HEK293 (cell line): ENCODE results near the gene PSMA7.

Experiments
- CTCF ChIA-PET: fragments of 350-600 bp; formaldehyde crosslinking; extraction: SDS; loops from one replicate; lab custom pipeline; 2021; ENCODE audit warnings: antibody characterized with exemption; lab: Yijun Ruan, JAX
- POLR2A ChIA-PET: fragments of 300-600 bp; formaldehyde crosslinking; extraction: SDS; loops from one replicate; lab custom pipeline; 2020; ENCODE audit warnings: antibody characterized with exemption, inconsistent platforms; lab: Yijun Ruan, JAX
- H3K27ac ChIP-seq: fragments of 200-500 bp; sonication (Bioruptor generic); 2 replicates; pipeline ENCODE4 v1.5.1; 2014; ENCODE audit warnings: low read depth, low read length, control low read depth, inconsistent platforms; ENCODE audit errors: extremely low read depth
- H3K36me3 ChIP-seq, 2 experiments: fragments of 200-500 bp in 1 of 2; sonication (Bioruptor generic) in 1 of 2; 1 replicate in 1 of 2; 2 replicates in 1 of 2; pipeline ENCODE4 v1.5.1; 2014 to 2017; ENCODE audit warnings: inconsistent platforms in 2 of 2, low read length in 2 of 2; ENCODE audit not compliant: control insufficient read depth in 2 of 2, insufficient read depth in 1 of 2
- H3K4me1 ChIP-seq: fragments of 200-500 bp; sonication (Bioruptor generic); 2 replicates; pipeline ENCODE4 v1.5.1; 2014; ENCODE audit warnings: mild to moderate bottlenecking, low read length, inconsistent platforms; ENCODE audit not compliant: control insufficient read depth, insufficient read depth
- H3K4me3 ChIP-seq: 2 replicates; pipeline ENCODE4 v1.5.1; 2011; ENCODE audit warnings: low read depth, mild to moderate bottlenecking, control low read depth, low read length, moderate library complexity
- H3K9me3 ChIP-seq: fragments of 200-500 bp; sonication (Bioruptor generic); 2 replicates; pipeline ENCODE4 v1.5.1; 2014; ENCODE audit warnings: low read depth, low read length, inconsistent platforms; ENCODE audit not compliant: control insufficient read depth, insufficient read depth
- EGR2 ChIP-seq: fragments of 450-650 bp; formaldehyde crosslinking; IDR thresholded peaks from 2 replicates; pipeline ENCODE4 v1.5.1; 2016; ENCODE audit warnings: low read depth, missing biosample characterization, missing genetic modification characterization
- GLI2 ChIP-seq: fragments of 450-650 bp; formaldehyde crosslinking; IDR thresholded peaks from 2 replicates; pipeline ENCODE4; 2017; ENCODE audit warnings: missing biosample characterization, missing genetic modification characterization, low read depth, borderline replicate concordance
- GLIS1 ChIP-seq: fragments of 450-650 bp; formaldehyde crosslinking; IDR thresholded peaks from 2 replicates; pipeline ENCODE4 v1.5.1; 2016; ENCODE audit warnings: missing biosample characterization, missing genetic modification characterization
- HOXA7 ChIP-seq: sonication (generic); formaldehyde crosslinking; IDR thresholded peaks from 2 replicates; pipeline ENCODE4 v1.8.1; 2022; ENCODE audit warnings: missing genetic modification reagents, borderline replicate concordance
- REPIN1 ChIP-seq: fragments of 450-650 bp; formaldehyde crosslinking; IDR thresholded peaks from 2 replicates; pipeline ENCODE4 v1.5.1; 2017; ENCODE audit warnings: missing biosample characterization, missing genetic modification characterization, low read depth
- SP3 ChIP-seq: fragments of 450-650 bp; formaldehyde crosslinking; IDR thresholded peaks from 2 replicates; pipeline ENCODE4 v1.5.1; 2016; ENCODE audit warnings: missing biosample characterization, missing genetic modification characterization
- SP7 ChIP-seq: fragments of 450-650 bp; formaldehyde crosslinking; IDR thresholded peaks from 2 replicates; pipeline ENCODE4 v1.5.1; 2016; ENCODE audit warnings: missing biosample characterization, missing genetic modification characterization
- ZIC2 ChIP-seq: fragments of 450-650 bp; formaldehyde crosslinking; IDR thresholded peaks from 2 replicates; pipeline ENCODE4 v1.5.1; 2016; ENCODE audit warnings: missing biosample characterization, missing genetic modification characterization
- ZNF169 ChIP-seq: fragments of 450-650 bp; formaldehyde crosslinking; IDR thresholded peaks from 2 replicates; pipeline ENCODE4 v1.5.1; 2016; ENCODE audit warnings: missing biosample characterization, missing genetic modification characterization
- ZNF211 ChIP-seq: fragments of 450-650 bp; formaldehyde crosslinking; IDR thresholded peaks from 2 replicates; pipeline ENCODE4 v1.5.1; 2016; ENCODE audit warnings: low read depth, missing biosample characterization, missing genetic modification characterization
- ZNF341 ChIP-seq: fragments of 450-650 bp; formaldehyde crosslinking; IDR thresholded peaks from 2 replicates; pipeline ENCODE4; 2016; ENCODE audit warnings: low read depth, missing biosample characterization, missing genetic modification characterization
- ZNF423 ChIP-seq: fragments of 450-650 bp; formaldehyde crosslinking; IDR thresholded peaks from 2 replicates; pipeline ENCODE4 v1.5.1; 2016; ENCODE audit warnings: missing biosample characterization, missing genetic modification characterization
- ZNF426 ChIP-seq: fragments of 450-650 bp; formaldehyde crosslinking; IDR thresholded peaks from 2 replicates; pipeline ENCODE4 v1.5.1; 2017; ENCODE audit warnings: missing biosample characterization, missing genetic modification characterization, mild to moderate bottlenecking, inconsistent platforms, moderate library complexity
- ZNF600 ChIP-seq: fragments of 450-650 bp; formaldehyde crosslinking; IDR thresholded peaks from 2 replicates; pipeline ENCODE4 v1.5.1; 2016; ENCODE audit warnings: missing biosample characterization, missing genetic modification characterization
- ZNF701 ChIP-seq: fragments of 450-650 bp; formaldehyde crosslinking; IDR thresholded peaks from 2 replicates; pipeline ENCODE4 v1.5.1; 2016; ENCODE audit warnings: missing biosample characterization, missing genetic modification characterization
- ZNF837 ChIP-seq: fragments of 450-650 bp; formaldehyde crosslinking; IDR thresholded peaks from 2 replicates; pipeline ENCODE4 v1.5.1; 2016; ENCODE audit warnings: missing biosample characterization, missing genetic modification characterization
- ZSCAN16 ChIP-seq: fragments of 450-650 bp; formaldehyde crosslinking; IDR thresholded peaks from 2 replicates; pipeline ENCODE4 v1.5.1; 2016; ENCODE audit warnings: missing biosample characterization, missing genetic modification characterization
- TF ChIP-seq, protein P1 (sequence below): fragments of 450-650 bp; formaldehyde crosslinking; IDR thresholded peaks from 2 replicates; pipeline ENCODE4 v1.5.1; 2017; ENCODE audit warnings: missing biosample characterization, missing genetic modification characterization
- TF ChIP-seq, protein P2 (sequence below): fragments of 450-650 bp; formaldehyde crosslinking; IDR thresholded peaks from 2 replicates; pipeline ENCODE4 v1.5.1; 2016; ENCODE audit warnings: missing biosample characterization, missing genetic modification characterization
- TF ChIP-seq, protein P3 (sequence below): fragments of 450-650 bp; formaldehyde crosslinking; IDR thresholded peaks from 2 replicates; pipeline ENCODE4 v1.5.1; 2016; ENCODE audit warnings: missing biosample characterization, missing genetic modification characterization, borderline replicate concordance
- TF ChIP-seq, protein P4 (sequence below): fragments of 450-650 bp; formaldehyde crosslinking; IDR thresholded peaks from 2 replicates; pipeline ENCODE4 v1.5.1; 2016; ENCODE audit warnings: missing biosample characterization, missing genetic modification characterization

PSMA7 gene

DNA sequence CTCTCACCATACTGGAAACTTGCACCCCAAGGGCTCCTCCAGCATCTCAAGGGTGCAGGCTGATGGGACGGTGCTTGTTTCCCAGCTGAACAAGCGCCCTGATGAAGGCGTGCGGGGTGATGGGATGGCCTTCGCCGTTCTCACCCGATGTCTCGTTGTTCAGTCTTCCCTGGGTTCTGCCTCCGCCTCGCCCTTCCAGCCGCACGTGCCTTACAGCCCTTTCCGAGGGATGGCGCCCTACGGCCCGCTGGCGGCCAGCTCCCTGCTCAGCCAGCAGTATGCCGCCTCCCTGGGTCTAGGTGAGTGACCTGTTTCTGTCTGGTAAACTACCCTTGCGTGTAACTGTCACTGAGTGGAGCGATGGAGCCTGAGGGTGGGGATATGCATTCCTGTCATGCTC is 17.1 kb downstream of the PSMA7 start (continued):
- TF ChIP-seq, protein P1, sequence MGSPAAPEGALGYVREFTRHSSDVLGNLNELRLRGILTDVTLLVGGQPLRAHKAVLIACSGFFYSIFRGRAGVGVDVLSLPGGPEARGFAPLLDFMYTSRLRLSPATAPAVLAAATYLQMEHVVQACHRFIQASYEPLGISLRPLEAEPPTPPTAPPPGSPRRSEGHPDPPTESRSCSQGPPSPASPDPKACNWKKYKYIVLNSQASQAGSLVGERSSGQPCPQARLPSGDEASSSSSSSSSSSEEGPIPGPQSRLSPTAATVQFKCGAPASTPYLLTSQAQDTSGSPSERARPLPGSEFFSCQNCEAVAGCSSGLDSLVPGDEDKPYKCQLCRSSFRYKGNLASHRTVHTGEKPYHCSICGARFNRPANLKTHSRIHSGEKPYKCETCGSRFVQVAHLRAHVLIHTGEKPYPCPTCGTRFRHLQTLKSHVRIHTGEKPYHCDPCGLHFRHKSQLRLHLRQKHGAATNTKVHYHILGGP: no peak
- TF ChIP-seq ZNF701 (no peak), EGR2 (tag by site-specific recombination) (no peak), SP3 (tag by site-specific recombination) (no peak)
- TF ChIP-seq, all 188 proteins: peak for 0

DNA sequence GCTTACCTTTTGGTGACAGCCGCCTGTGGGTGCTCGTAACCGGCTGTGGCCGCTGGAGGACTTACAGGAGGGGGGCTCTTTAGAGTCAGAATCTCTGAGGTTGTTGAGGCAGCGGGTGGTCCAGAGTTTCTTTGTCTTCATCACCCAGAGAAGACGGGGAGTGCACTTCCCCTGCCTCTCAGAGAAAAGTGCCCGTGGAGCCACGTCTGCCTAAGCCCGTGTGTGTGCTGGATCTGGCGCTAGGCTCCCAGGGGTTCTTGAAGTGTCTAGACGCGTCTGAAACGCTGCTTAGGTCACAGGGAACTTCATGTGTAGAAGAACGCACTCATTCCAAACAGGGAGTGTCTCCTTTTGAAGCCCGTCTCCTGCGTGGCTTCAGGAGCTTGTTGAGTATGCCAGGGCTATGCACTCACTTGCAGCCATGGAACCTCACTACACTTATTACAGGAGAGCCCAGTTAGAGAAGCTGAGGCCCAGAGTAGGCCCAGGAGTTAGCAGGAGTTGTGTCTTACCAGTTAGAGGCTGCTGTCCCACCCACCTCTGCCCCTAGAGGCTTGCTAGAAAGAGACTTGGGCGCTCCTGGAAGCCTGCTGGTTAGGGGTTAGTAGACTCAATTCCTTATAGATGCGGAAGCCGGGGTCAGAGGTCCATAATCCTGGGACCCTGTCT is 19.6 kb downstream of the PSMA7 start:
- Histone ChIP-seq H3K9me3 (no peaks in the 10 kb centered on the region), H3K36me3 (peaks cover 13 to 51% of the 10 kb centered on the region in 2 experiments; a peak in 2 of 3 replicates), H3K4me3 (peak overlapping the region; percentile 80), H3K27ac (no peak overlapping the region), H3K4me1 (no peaks in the 10 kb centered on the region)
- peak; percentile 67 for TF ChIP-seq ZIC2 (tag by site-specific recombination)
- TF ChIP-seq GLIS1 (tag by site-specific recombination): 0 out of 2 replicates have a peak, but pooled peaks have one; percentile 2
- no peak for TF ChIP-seq ZSCAN16
- ChIA-PET POLR2A (interaction anchor here (0.6 to 2.6 kb wide), 5 partner anchors 11 to 81 kb away, joined by 3 to 22 read pairs (median 3); partner anchors contain the start of gene TAF4), CTCF (interaction anchor here (0.7 to 4.0 kb wide), 3 partner anchors 12 to 167 kb away, joined by 3 to 20 read pairs (median 3); no protein-coding TSS in a partner anchor)

DNA sequence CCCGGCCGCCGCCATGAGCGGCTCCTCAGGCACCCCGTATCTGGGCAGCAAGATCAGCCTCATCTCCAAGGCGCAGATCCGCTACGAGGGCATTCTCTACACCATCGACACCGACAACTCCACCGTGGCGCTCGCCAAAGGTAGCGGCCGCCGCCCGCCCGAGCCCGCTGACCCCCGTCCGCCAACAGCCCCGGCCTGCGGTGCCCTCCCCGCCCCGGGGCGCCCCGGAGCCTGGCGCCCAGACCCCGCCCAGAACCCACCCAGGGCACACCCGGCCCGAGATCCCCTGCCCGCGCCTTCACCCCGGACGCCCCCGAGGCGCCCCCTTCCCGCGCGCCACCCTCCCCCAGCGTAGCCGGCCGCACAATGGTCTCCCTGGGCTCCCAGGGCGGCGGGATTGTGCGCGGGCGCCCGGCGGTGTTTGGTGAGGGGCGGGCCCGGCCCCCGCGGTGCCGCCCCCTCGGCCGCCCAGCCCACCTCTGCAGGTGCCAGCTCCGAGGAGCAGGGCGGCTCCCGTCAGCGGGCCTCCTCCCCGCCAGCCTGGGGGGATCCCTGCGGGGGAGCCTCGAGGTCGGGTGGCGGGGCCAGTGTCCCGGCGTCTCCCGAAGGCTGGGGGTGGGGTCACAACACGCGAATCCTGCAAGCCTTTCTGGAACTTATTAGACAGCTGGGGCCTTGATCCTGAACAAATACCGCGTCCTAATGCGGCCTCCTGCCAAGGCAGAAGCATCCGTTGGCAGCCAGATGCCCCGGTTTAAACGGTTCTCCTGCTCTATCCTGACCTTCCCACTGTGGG is 20.3 kb downstream of the PSMA7 start:
- H3K4me3 ChIP-seq: peak overlapping the region; percentile 80
- H3K36me3 ChIP-seq: peaks cover 13 to 44% of the 10 kb centered on the region in 2 experiments; a peak in 2 of 3 replicates
- no peaks in the 10 kb centered on the region for H3K4me1 ChIP-seq
- peak overlapping the region; percentile 85 for H3K27ac ChIP-seq
- no peaks in the 10 kb centered on the region for H3K9me3 ChIP-seq
- ChIA-PET CTCF (interaction anchor here (0.7 kb wide), 1 partner anchor 166 kb away, joined by 3 read pairs; no protein-coding TSS in a partner anchor), POLR2A (interaction anchor here (0.6 to 2.6 kb wide), 8 partner anchors 14 to 264 kb away, joined by 3 to 22 read pairs (median 3); partner anchors contain the start of genes RPS21 and TAF4)
- TF ChIP-seq, protein P2, sequence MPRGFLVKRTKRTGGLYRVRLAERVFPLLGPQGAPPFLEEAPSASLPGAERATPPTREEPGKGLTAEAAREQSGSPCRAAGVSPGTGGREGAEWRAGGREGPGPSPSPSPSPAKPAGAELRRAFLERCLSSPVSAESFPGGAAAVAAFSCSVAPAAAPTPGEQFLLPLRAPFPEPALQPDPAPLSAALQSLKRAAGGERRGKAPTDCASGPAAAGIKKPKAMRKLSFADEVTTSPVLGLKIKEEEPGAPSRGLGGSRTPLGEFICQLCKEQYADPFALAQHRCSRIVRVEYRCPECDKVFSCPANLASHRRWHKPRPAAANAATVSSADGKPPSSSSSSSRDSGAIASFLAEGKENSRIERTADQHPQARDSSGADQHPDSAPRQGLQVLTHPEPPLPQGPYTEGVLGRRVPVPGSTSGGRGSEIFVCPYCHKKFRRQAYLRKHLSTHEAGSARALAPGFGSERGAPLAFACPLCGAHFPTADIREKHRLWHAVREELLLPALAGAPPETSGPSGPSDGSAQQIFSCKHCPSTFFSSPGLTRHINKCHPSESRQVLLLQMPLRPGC (tag by site-specific recombination): no peak
- TF ChIP-seq GLI2 (tag by site-specific recombination) (no peak), ZNF423 (tag by site-specific recombination) (peak; percentile 67; the same call in 1 of the 2 replicates), REPIN1 (tag by site-specific recombination) (no peak), ZNF211 (tag by site-specific recombination) (no peak), HOXA7 (no peak), ZNF837 (tag by site-specific recombination) (no peak), ZNF600 (tag by site-specific recombination) (no peak), SP7 (tag by site-specific recombination) (peak; percentile 62), SP3 (tag by site-specific recombination) (peak; percentile 65), ZNF426 (no peak), ZNF169 (tag by site-specific recombination) (no peak), ZNF341 (tag by site-specific recombination) (peak; percentile 95), ZIC2 (tag by site-specific recombination) (peak; percentile 97)
- TF ChIP-seq, protein P3, sequence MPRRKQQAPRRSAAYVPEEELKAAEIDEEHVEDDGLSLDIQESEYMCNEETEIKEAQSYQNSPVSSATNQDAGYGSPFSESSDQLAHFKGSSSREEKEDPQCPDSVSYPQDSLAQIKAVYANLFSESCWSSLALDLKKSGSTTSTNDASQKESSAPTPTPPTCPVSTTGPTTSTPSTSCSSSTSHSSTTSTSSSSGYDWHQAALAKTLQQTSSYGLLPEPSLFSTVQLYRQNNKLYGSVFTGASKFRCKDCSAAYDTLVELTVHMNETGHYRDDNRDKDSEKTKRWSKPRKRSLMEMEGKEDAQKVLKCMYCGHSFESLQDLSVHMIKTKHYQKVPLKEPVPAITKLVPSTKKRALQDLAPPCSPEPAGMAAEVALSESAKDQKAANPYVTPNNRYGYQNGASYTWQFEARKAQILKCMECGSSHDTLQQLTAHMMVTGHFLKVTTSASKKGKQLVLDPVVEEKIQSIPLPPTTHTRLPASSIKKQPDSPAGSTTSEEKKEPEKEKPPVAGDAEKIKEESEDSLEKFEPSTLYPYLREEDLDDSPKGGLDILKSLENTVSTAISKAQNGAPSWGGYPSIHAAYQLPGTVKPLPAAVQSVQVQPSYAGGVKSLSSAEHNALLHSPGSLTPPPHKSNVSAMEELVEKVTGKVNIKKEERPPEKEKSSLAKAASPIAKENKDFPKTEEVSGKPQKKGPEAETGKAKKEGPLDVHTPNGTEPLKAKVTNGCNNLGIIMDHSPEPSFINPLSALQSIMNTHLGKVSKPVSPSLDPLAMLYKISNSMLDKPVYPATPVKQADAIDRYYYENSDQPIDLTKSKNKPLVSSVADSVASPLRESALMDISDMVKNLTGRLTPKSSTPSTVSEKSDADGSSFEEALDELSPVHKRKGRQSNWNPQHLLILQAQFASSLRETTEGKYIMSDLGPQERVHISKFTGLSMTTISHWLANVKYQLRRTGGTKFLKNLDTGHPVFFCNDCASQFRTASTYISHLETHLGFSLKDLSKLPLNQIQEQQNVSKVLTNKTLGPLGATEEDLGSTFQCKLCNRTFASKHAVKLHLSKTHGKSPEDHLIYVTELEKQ (tag by site-specific recombination): no peak
- TF ChIP-seq, protein P4, sequence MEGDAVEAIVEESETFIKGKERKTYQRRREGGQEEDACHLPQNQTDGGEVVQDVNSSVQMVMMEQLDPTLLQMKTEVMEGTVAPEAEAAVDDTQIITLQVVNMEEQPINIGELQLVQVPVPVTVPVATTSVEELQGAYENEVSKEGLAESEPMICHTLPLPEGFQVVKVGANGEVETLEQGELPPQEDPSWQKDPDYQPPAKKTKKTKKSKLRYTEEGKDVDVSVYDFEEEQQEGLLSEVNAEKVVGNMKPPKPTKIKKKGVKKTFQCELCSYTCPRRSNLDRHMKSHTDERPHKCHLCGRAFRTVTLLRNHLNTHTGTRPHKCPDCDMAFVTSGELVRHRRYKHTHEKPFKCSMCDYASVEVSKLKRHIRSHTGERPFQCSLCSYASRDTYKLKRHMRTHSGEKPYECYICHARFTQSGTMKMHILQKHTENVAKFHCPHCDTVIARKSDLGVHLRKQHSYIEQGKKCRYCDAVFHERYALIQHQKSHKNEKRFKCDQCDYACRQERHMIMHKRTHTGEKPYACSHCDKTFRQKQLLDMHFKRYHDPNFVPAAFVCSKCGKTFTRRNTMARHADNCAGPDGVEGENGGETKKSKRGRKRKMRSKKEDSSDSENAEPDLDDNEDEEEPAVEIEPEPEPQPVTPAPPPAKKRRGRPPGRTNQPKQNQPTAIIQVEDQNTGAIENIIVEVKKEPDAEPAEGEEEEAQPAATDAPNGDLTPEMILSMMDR (tag by site-specific recombination): no peak
